B cell (primary cell): Measurements from ENCODE around the gene ETFA. TPM values are rescaled to one million over a fixed set of nuclear protein-coding genes. Genes with fewer than 3 reads are reported as not detected.

Experiments used
- ATAC-seq: fragments of 200-7000 bp; cut with Tn5 transposase; one replicate; pipeline ENCODE4 v1.10.0; 2021; ENCODE audit warnings: low read depth, mild to moderate bottlenecking, moderate number of reproducible peaks, moderate library complexity
- CTCF ChIA-PET: fragments of 350-600 bp; sonication (Branson Sonifier 250); formaldehyde crosslinking; loops from one replicate; lab custom pipeline; 2021; ENCODE audit warnings: antibody characterized with exemption, inconsistent platforms; lab: Charles Lee
- POLR2A ChIA-PET: fragments of 350-600 bp; sonication (Branson Sonifier 250); formaldehyde crosslinking; loops from one replicate; lab custom pipeline; 2021; ENCODE audit warnings: antibody characterized with exemption; lab: Charles Lee
- DNase-seq: peaks from one replicate; pipeline ENCODE4 v3.0.0; 2013
- H2AFZ ChIP-seq: 2 replicates; pipeline ENCODE4 v1.6.1; 2012; ENCODE audit warnings: mild to moderate bottlenecking, low read depth, low read length; ENCODE audit not compliant: insufficient read depth, poor library complexity, severe bottlenecking
- H3K27ac ChIP-seq, 2 donors: 1 replicate in 1 of 2; 2 replicates in 1 of 2; pipeline ENCODE4 v1.5.1; 2012 to 2013; ENCODE audit warnings: low read length in 2 of 2, mild to moderate bottlenecking in 2 of 2, moderate library complexity in 1 of 2
- H3K27me3 ChIP-seq, 4 experiments: fragments of 200-600 bp in 1 of 4; sonication (generic) in 1 of 4; replicated peaks in 1 of 4; 1 replicate in 2 of 4; 2 replicates in 2 of 4; pipeline versions ENCODE4 v1.6.1 to v1.7.0; 2013 to 2016; ENCODE audit warnings: low read length in 3 of 4, mild to moderate bottlenecking in 2 of 4, mixed read lengths in 1 of 4, moderate library complexity in 1 of 4; ENCODE audit not compliant: insufficient read depth in 4 of 4, control insufficient read depth in 3 of 4; ENCODE audit errors: control extremely low read depth in 1 of 4
- H3K36me3 ChIP-seq, 2 experiments: replicated peaks in 1 of 2; 1 replicate in 1 of 2; 2 replicates in 1 of 2; pipeline versions ENCODE4 v1.6.1 to v1.7.1; 2013; ENCODE audit warnings: low read length in 1 of 2; ENCODE audit not compliant: insufficient read depth in 2 of 2, control insufficient read depth in 1 of 2; ENCODE audit errors: control extremely low read depth in 1 of 2, extremely low read depth in 1 of 2
- H3K4me1 ChIP-seq, 2 donors: fragments of 200-600 bp in 1 of 2; sonication (generic) in 1 of 2; 1 replicate in 1 of 2; 2 replicates in 1 of 2; pipeline versions ENCODE4 v1.5.1 to v1.6.1; 2013 to 2017; ENCODE audit warnings: low read length in 2 of 2; ENCODE audit not compliant: control insufficient read depth in 2 of 2, insufficient read depth in 2 of 2
- H3K4me2 ChIP-seq: replicated peaks from 2 replicates; pipeline ENCODE3; 2012; ENCODE audit warnings: mild to moderate bottlenecking, low read depth, low read length; ENCODE audit not compliant: poor library complexity, severe bottlenecking
- H3K4me3 ChIP-seq, 5 experiments: fragments of 200-600 bp in 1 of 5; sonication (generic) in 1 of 5; 1 replicate in 3 of 5; 2 replicates in 2 of 5; pipeline versions ENCODE4 v1.5.1 to v1.7.0; 2011 to 2016; ENCODE audit warnings: low read length in 4 of 5, mild to moderate bottlenecking in 4 of 5, low read depth in 2 of 5, control low read depth in 1 of 5, moderate library complexity in 1 of 5; ENCODE audit not compliant: insufficient read depth in 1 of 5; ENCODE audit errors: control extremely low read depth in 1 of 5, extremely low read depth in 1 of 5
- H3K79me2 ChIP-seq: fragments of 200-600 bp; sonication (generic); one replicate; pipeline ENCODE4 v1.6.0; 2016; ENCODE audit warnings: low read length; ENCODE audit not compliant: control insufficient read depth, insufficient read depth
- H3K9ac ChIP-seq: fragments of 200-600 bp; sonication (generic); 2 replicates; pipeline ENCODE4 v1.6.1; 2017; ENCODE audit warnings: mild to moderate bottlenecking, low read length, moderate library complexity
- H3K9me3 ChIP-seq, 3 donors: one replicate each; pipeline versions ENCODE4 v1.6.1 to v1.7.1; 2013; ENCODE audit warnings: low read length in 2 of 3; ENCODE audit not compliant: control insufficient read depth in 2 of 3, insufficient read depth in 1 of 3; ENCODE audit errors: control extremely low read depth in 1 of 3
- H4K20me1 ChIP-seq: 2 replicates; pipeline ENCODE4 v1.6.0; 2012; ENCODE audit warnings: mild to moderate bottlenecking, low read length; ENCODE audit not compliant: insufficient read depth, control insufficient read depth, poor library complexity, severe bottlenecking
- H3K27ac Mint-ChIP-seq: one replicate; pipeline ENCODE4 v1.8.0; 2021; ENCODE audit warnings: mixed read lengths
- H3K27me3 Mint-ChIP-seq: one replicate; pipeline ENCODE4 v1.8.0; 2021; ENCODE audit warnings: mixed read lengths
- H3K4me1 Mint-ChIP-seq: one replicate; pipeline ENCODE4 v1.8.0; 2021; ENCODE audit warnings: mixed read lengths
- H3K4me3 Mint-ChIP-seq: one replicate; pipeline ENCODE4 v1.8.0; 2021; ENCODE audit warnings: mixed read lengths
- H3K9me3 Mint-ChIP-seq: one replicate; pipeline ENCODE4 v1.8.0; 2022; ENCODE audit warnings: mixed read lengths; ENCODE audit not compliant: insufficient read depth
- EZH2 ChIP-seq: IDR thresholded peaks from 2 replicates; pipeline ENCODE4 v1.6.1; 2012; ENCODE audit warnings: borderline replicate concordance, low read depth, mild to moderate bottlenecking, moderate library complexity, low read length; ENCODE audit not compliant: insufficient read depth, poor library complexity, severe bottlenecking
- WGBS: methylation state at CpG from one replicate; pipeline ENCODE4 v1.1.5; 2013; ENCODE audit warnings: missing lambda C conversion rate; ENCODE audit not compliant: insufficient coverage; 5-methylcytosine and 5-hydroxymethylcytosine counted together
- intact Hi-C: fragments of 100-400 bp; cut with micrococcal nuclease; formaldehyde crosslinking; loops from one replicate; pipeline ENCODE4 v1.10.0; 2022
- polyA plus RNA-seq: library from polyadenylated mRNA; depleted of rRNA; stranded (reverse); fragments of >200 nt; gene quantifications from 2 replicates; pipeline ENCODE4 v1.2.3, GENCODE V29; 2012
- total RNA-seq, 2 donors: library from RNA; stranded (reverse); fragments of 120-200 nt in 1 of 2; gene quantifications; 1 replicate in 1 of 2; 2 replicates in 1 of 2; pipeline versions ENCODE4 v1.2.3 to v1.2.4, GENCODE V29; 2013 to 2022
- TF ChIP-seq, protein P1 (sequence below): fragments of 200-600 bp; IDR thresholded peaks from one replicate; pipeline ENCODE4 v1.8.0; 2022; ENCODE audit warnings: antibody characterized with exemption, mild to moderate bottlenecking

The ETFA gene
- total and polyA plus RNA-seq, 2 donors (not counting 1 experiment from before 2014, with no cell fraction given): 34.9 to 68.8 TPM

DNA sequence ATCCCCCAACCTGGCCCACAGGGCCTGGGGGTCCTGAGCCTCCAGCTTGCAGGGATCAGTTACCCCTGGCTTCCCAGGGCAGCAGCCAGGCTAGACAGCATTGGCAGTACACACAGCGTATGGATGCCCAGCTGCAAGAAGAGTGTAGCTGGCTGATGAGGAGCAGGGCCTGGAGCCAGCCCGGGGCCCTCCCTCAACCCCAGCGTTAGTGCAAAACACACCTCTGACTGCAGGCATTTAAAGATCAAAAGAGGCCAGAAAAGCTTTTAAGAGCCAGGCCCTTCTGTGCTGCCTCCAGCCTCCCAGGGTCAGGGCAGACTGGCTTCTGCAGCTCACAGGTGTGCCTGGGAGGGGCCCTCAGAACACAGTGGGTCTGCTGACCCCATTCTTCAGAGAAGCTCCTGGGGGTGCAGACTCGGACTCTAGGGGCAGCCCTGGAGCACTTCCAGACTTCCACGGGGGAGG lies 110.6 kb downstream of the ETFA start:
- POLR2A ChIA-PET: no interaction called here
- H3K4me3 Mint-ChIP-seq: no peak overlapping the region
- peak overlapping the region; percentile 26 for H3K27ac Mint-ChIP-seq
- TF ChIP-seq, protein P1, sequence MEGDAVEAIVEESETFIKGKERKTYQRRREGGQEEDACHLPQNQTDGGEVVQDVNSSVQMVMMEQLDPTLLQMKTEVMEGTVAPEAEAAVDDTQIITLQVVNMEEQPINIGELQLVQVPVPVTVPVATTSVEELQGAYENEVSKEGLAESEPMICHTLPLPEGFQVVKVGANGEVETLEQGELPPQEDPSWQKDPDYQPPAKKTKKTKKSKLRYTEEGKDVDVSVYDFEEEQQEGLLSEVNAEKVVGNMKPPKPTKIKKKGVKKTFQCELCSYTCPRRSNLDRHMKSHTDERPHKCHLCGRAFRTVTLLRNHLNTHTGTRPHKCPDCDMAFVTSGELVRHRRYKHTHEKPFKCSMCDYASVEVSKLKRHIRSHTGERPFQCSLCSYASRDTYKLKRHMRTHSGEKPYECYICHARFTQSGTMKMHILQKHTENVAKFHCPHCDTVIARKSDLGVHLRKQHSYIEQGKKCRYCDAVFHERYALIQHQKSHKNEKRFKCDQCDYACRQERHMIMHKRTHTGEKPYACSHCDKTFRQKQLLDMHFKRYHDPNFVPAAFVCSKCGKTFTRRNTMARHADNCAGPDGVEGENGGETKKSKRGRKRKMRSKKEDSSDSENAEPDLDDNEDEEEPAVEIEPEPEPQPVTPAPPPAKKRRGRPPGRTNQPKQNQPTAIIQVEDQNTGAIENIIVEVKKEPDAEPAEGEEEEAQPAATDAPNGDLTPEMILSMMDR: no peak
- no peak for TF ChIP-seq EZH2
- no peak overlapping the region for H3K4me2 ChIP-seq
- H3K79me2 ChIP-seq: no peaks in the 10 kb centered on the region
- peaks cover 0 to 17% of the 10 kb centered on the region in 2 donors for H3K4me1 ChIP-seq
- WGBS: 86% methylated on average over 4 of the region's 5 CpGs
- no peak overlapping the region for H3K4me3 ChIP-seq
- no peaks in the 10 kb centered on the region for H4K20me1 ChIP-seq
- CTCF ChIA-PET: no interaction called here
- H3K9ac ChIP-seq: no peak overlapping the region
- H3K27ac ChIP-seq: no peak overlapping the region
- peaks cover 20% of the 10 kb centered on the region for H3K4me1 Mint-ChIP-seq
- no peaks in the 10 kb centered on the region for H3K27me3 Mint-ChIP-seq
- DNase-seq: no peak
- no peak overlapping the region for H2AFZ ChIP-seq
- intact Hi-C loops: no loop called here
- H3K36me3 ChIP-seq: no peaks in the 10 kb centered on the region
- H3K9me3 Mint-ChIP-seq: no peaks in the 10 kb centered on the region
- ATAC-seq: no peak
- H3K9me3 ChIP-seq: no peaks in the 10 kb centered on the region
- no peaks in the 10 kb centered on the region for H3K27me3 ChIP-seq

DNA sequence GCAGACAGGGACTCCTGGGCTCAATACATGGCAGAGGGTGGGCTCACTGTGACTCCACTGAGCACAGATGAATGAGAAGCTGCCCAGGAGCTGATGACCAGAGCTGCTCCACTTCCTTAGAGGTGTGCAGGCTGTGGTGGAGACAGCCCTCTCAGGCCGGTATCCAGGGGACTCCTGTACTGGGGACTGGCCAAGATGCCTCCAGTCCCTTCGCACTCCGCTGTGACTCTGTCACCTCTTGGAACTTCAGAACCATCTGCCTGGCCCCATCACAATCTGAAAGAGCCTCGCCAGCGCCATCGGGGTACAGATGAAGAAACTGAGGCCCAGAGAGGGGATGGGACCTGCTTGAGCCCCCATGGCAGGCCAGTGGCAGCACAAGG lies 111.2 kb downstream of the ETFA start:
- no peak overlapping the region for H3K27ac ChIP-seq
- H3K9ac ChIP-seq: no peak overlapping the region
- H3K27me3 ChIP-seq: no peaks in the 10 kb centered on the region
- Mint-ChIP-seq H3K9me3 (no peaks in the 10 kb centered on the region), H3K27ac (no peak overlapping the region), H3K4me3 (no peak overlapping the region), H3K27me3 (no peaks in the 10 kb centered on the region), H3K4me1 (peaks cover 20% of the 10 kb centered on the region)
- intact Hi-C loops: no loop called here
- H3K36me3 ChIP-seq: no peaks in the 10 kb centered on the region
- no peaks in the 10 kb centered on the region for H4K20me1 ChIP-seq
- 99% methylated on average over 6 of the region's 6 CpGs for WGBS
- ChIA-PET POLR2A (no interaction called here), CTCF (no interaction called here)
- ATAC-seq (no peak), DNase-seq (no peak)
- no peaks in the 10 kb centered on the region for H3K79me2 ChIP-seq
- H3K4me3 ChIP-seq: no peak overlapping the region
- H3K9me3 ChIP-seq: no peaks in the 10 kb centered on the region
- TF ChIP-seq EZH2: no peak
- TF ChIP-seq, protein P1: no peak
- peaks cover 0 to 17% of the 10 kb centered on the region in 2 donors for H3K4me1 ChIP-seq
- H3K4me2 ChIP-seq: no peak overlapping the region
- no peak overlapping the region for H2AFZ ChIP-seq
